ENCODE measurements around the gene CFAP299.

- TF ChIP-seq CTCF (IDR thresholded peaks at IDR 0.05) (no peak), POLR2A (IDR thresholded peaks at IDR 0.05) (no peak)
Observed at GRCh38 chr4:80307183-80307735, 28.3 kb upstream of the CFAP299 start.
